Neural cell (in vitro differentiated cells): Measurements from ENCODE around the gene MDGA2.

Experiments used
- EP300 ChIP-seq: fragments of 450-650 bp; conservative IDR thresholded peaks from 2 replicates; pipeline ENCODE4 v1.6.1; 2014; ENCODE audit warnings: antibody characterized with exemption, mild to moderate bottlenecking, moderate library complexity; ENCODE audit not compliant: poor library complexity, severe bottlenecking
- EZH2 ChIP-seq: fragments of 200-600, 300-800 bp; shearing (Covaris generic), sonication (generic); IDR thresholded peaks from 2 replicates; pipeline ENCODE4 v1.6.1; 2014; ENCODE audit warnings: antibody characterized with exemption, low read length, borderline replicate concordance, mild to moderate bottlenecking; ENCODE audit not compliant: insufficient read depth, poor library complexity, severe bottlenecking
- MXI1 ChIP-seq: fragments of 450-650 bp; conservative IDR thresholded peaks from 2 replicates; pipeline ENCODE4 v1.6.1; 2014; ENCODE audit warnings: antibody characterized with exemption, mild to moderate bottlenecking; ENCODE audit not compliant: poor library complexity, severe bottlenecking
- POLR2AphosphoS5 ChIP-seq: IDR thresholded peaks from 2 replicates; pipeline ENCODE4 v1.6.1; 2012
- RAD21 ChIP-seq: fragments of 450-650 bp; conservative IDR thresholded peaks from 2 replicates; pipeline ENCODE4 v1.6.1; 2014; ENCODE audit warnings: antibody characterized with exemption, mild to moderate bottlenecking, moderate library complexity
- TAF1 ChIP-seq: IDR thresholded peaks from 2 replicates; pipeline ENCODE4 v1.6.1; 2012; ENCODE audit warnings: low read depth
- TF ChIP-seq, protein P1 (sequence below): fragments of 450-650 bp; IDR thresholded peaks from 2 replicates; pipeline ENCODE4 v1.5.1; 2014; ENCODE audit warnings: antibody characterized with exemption, mild to moderate bottlenecking, moderate library complexity; ENCODE audit not compliant: poor library complexity, severe bottlenecking
- TF ChIP-seq, protein P2 (sequence below): IDR thresholded peaks from 2 replicates; pipeline ENCODE4 v1.6.1; 2012; ENCODE audit warnings: borderline replicate concordance

DNA sequence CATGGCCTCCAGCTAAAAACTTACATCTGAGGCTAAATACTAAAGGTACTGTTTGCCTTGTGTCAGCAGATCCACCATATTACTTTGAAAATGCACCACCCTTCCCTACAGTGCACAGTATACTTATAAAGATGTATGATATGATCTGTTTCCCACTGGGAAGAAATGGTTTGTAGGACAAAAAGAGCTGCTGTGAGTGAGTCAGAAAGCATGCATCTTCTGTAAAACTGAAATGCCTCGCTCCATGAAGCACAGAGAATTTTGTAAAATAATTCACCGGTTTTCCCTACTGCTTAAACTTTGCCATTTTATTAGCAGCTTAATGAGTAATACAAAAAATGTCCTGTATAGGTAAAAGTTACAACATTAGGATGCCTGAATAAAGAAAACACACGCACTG is 68.8 kb downstream of the MDGA2 start:
- no peak for TF ChIP-seq EP300
- TF ChIP-seq, protein P1, sequence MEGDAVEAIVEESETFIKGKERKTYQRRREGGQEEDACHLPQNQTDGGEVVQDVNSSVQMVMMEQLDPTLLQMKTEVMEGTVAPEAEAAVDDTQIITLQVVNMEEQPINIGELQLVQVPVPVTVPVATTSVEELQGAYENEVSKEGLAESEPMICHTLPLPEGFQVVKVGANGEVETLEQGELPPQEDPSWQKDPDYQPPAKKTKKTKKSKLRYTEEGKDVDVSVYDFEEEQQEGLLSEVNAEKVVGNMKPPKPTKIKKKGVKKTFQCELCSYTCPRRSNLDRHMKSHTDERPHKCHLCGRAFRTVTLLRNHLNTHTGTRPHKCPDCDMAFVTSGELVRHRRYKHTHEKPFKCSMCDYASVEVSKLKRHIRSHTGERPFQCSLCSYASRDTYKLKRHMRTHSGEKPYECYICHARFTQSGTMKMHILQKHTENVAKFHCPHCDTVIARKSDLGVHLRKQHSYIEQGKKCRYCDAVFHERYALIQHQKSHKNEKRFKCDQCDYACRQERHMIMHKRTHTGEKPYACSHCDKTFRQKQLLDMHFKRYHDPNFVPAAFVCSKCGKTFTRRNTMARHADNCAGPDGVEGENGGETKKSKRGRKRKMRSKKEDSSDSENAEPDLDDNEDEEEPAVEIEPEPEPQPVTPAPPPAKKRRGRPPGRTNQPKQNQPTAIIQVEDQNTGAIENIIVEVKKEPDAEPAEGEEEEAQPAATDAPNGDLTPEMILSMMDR: no peak
- no peak for TF ChIP-seq POLR2AphosphoS5
- TF ChIP-seq RAD21: no peak
- TF ChIP-seq EZH2: no peak
- TF ChIP-seq TAF1: no peak
- TF ChIP-seq, protein P2, sequence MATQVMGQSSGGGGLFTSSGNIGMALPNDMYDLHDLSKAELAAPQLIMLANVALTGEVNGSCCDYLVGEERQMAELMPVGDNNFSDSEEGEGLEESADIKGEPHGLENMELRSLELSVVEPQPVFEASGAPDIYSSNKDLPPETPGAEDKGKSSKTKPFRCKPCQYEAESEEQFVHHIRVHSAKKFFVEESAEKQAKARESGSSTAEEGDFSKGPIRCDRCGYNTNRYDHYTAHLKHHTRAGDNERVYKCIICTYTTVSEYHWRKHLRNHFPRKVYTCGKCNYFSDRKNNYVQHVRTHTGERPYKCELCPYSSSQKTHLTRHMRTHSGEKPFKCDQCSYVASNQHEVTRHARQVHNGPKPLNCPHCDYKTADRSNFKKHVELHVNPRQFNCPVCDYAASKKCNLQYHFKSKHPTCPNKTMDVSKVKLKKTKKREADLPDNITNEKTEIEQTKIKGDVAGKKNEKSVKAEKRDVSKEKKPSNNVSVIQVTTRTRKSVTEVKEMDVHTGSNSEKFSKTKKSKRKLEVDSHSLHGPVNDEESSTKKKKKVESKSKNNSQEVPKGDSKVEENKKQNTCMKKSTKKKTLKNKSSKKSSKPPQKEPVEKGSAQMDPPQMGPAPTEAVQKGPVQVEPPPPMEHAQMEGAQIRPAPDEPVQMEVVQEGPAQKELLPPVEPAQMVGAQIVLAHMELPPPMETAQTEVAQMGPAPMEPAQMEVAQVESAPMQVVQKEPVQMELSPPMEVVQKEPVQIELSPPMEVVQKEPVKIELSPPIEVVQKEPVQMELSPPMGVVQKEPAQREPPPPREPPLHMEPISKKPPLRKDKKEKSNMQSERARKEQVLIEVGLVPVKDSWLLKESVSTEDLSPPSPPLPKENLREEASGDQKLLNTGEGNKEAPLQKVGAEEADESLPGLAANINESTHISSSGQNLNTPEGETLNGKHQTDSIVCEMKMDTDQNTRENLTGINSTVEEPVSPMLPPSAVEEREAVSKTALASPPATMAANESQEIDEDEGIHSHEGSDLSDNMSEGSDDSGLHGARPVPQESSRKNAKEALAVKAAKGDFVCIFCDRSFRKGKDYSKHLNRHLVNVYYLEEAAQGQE: no peak
- TF ChIP-seq MXI1: no peak
